ENCODE measurements around the gene ACBD6.

The ACBD6 gene

GRCh38 chr1:180376800-180377199 is 125.6 kb downstream of the ACBD6 start:
- in situ Hi-C loops (cut with MboI; ENCODE audit: low sequenced_read_pairs): no loop called here

GRCh38 chr1:180376253-180376652 is 126.1 kb downstream of the ACBD6 start:
- in situ Hi-C loops (cut with MboI; ENCODE audit: low sequenced_read_pairs): no loop called here

GRCh38 chr1:180372728-180373127 is 129.6 kb downstream of the ACBD6 start:
- in situ Hi-C loops (cut with MboI; ENCODE audit: low sequenced_read_pairs): no loop called here

- in situ Hi-C loops (cut with MboI; ENCODE audit: low sequenced_read_pairs): no loop called here
Observed at GRCh38 chr1:180370597-180370996, 131.8 kb downstream of the ACBD6 start.

- in situ Hi-C loops (cut with MboI; ENCODE audit: low sequenced_read_pairs): no loop called here
Observed at GRCh38 chr1:180370188-180370587, 132.2 kb downstream of the ACBD6 start.

- in situ Hi-C loops (cut with MboI; ENCODE audit: low sequenced_read_pairs): no loop called here
Observed at GRCh38 chr1:180369061-180369460, 133.3 kb downstream of the ACBD6 start.

GRCh38 chr1:180366371-180367068 is 135.9 kb downstream of the ACBD6 start:
- in situ Hi-C loops (cut with MboI; ENCODE audit: low sequenced_read_pairs): no loop called here

- in situ Hi-C loops (cut with MboI; ENCODE audit: low sequenced_read_pairs): no loop called here
Observed at GRCh38 chr1:180365039-180365438, 137.3 kb downstream of the ACBD6 start.

GRCh38 chr1:180363246-180363995 is 139.0 kb downstream of the ACBD6 start:
- in situ Hi-C loops (cut with MboI; ENCODE audit: low sequenced_read_pairs): no loop called here

- in situ Hi-C loops (cut with MboI; ENCODE audit: low sequenced_read_pairs): no loop called here
Observed at GRCh38 chr1:180360333-180361075, 141.9 kb downstream of the ACBD6 start.

GRCh38 chr1:180358649-180359048 is 143.7 kb downstream of the ACBD6 start:
- in situ Hi-C loops (cut with MboI; ENCODE audit: low sequenced_read_pairs): no loop called here

- in situ Hi-C loops (cut with MboI; ENCODE audit: low sequenced_read_pairs): no loop called here
Observed at GRCh38 chr1:180353945-180354344, 148.4 kb downstream of the ACBD6 start.

GRCh38 chr1:180352588-180352987 is 149.8 kb downstream of the ACBD6 start:
- in situ Hi-C loops (cut with MboI; ENCODE audit: low sequenced_read_pairs): no loop called here

GRCh38 chr1:180352021-180352420 is 150.4 kb downstream of the ACBD6 start:
- in situ Hi-C loops (cut with MboI; ENCODE audit: low sequenced_read_pairs): no loop called here

GRCh38 chr1:180345148-180345547 is 157.2 kb downstream of the ACBD6 start:
- in situ Hi-C loops (cut with MboI; ENCODE audit: low sequenced_read_pairs): no loop called here

- in situ Hi-C loops (cut with MboI; ENCODE audit: low sequenced_read_pairs): no loop called here
Observed at GRCh38 chr1:180343921-180344769, 158.2 kb downstream of the ACBD6 start.

GRCh38 chr1:180327089-180327488 is 175.3 kb downstream of the ACBD6 start:
- in situ Hi-C loops (cut with MboI; ENCODE audit: low sequenced_read_pairs): no loop called here

GRCh38 chr1:180312926-180313325 is 189.5 kb downstream of the ACBD6 start:
- in situ Hi-C loops (cut with MboI; ENCODE audit: low sequenced_read_pairs): no loop called here

- in situ Hi-C loops (cut with MboI; ENCODE audit: low sequenced_read_pairs): no loop called here
Observed at GRCh38 chr1:180311011-180311730, 191.2 kb downstream of the ACBD6 start.

GRCh38 chr1:180310095-180310494 is 192.3 kb downstream of the ACBD6 start:
- in situ Hi-C loops (cut with MboI; ENCODE audit: low sequenced_read_pairs): no loop called here
